GM23338 (cell line): ENCODE data around the gene RNF43. TPM values are rescaled to one million over a fixed set of nuclear protein-coding genes. Genes with fewer than 3 reads are reported as not detected.

ENCODE experiments used
- ATAC-seq: fragments of 200-7000 bp; cut with Tn5 transposase; 3 replicates; pipeline ENCODE4 v1.9.1; 2020
- DNase-seq: peaks from one replicate; pipeline ENCODE4 v3.0.0-alpha.2; 2015; ENCODE audit warnings: low spot score
- H2AFZ ChIP-seq: fragments of 200-600 bp; sonication (generic); 2 replicates; pipeline ENCODE4 v1.8.0; 2016; ENCODE audit warnings: antibody characterized with exemption, mild to moderate bottlenecking, moderate library complexity
- H3F3A ChIP-seq: fragments of 200-600 bp; sonication (generic); replicated peaks from 2 replicates; pipeline ENCODE4 v1.8.0; 2017; ENCODE audit warnings: antibody characterized with exemption, mixed run types, low read depth
- H3K27ac ChIP-seq: fragments of 200-600 bp; sonication (generic); 2 replicates; pipeline ENCODE4 v1.6.1; 2016; ENCODE audit warnings: low read depth
- H3K27me3 ChIP-seq: fragments of 200-600 bp; sonication (generic); 2 replicates; pipeline ENCODE4 v1.8.0; 2016; ENCODE audit warnings: mild to moderate bottlenecking, mixed run types, moderate library complexity; ENCODE audit not compliant: insufficient read depth
- H3K36me3 ChIP-seq: fragments of 200-600 bp; sonication (generic); 2 replicates; pipeline ENCODE4 v1.8.0; 2016; ENCODE audit warnings: mild to moderate bottlenecking; ENCODE audit not compliant: insufficient read depth
- H3K4me1 ChIP-seq: fragments of 200-600 bp; sonication (generic); 2 replicates; pipeline ENCODE4 v1.8.0; 2016; ENCODE audit warnings: mild to moderate bottlenecking, moderate library complexity; ENCODE audit not compliant: insufficient read depth
- H3K4me2 ChIP-seq: fragments of 200-600 bp; sonication (generic); 2 replicates; pipeline ENCODE4 v1.7.1; 2017; ENCODE audit warnings: mixed run types
- H3K4me3 ChIP-seq: fragments of 200-600 bp; sonication (generic); 2 replicates; pipeline ENCODE4 v1.6.1; 2016; ENCODE audit warnings: mixed run types
- H3K79me2 ChIP-seq: fragments of 200-600 bp; sonication (generic); replicated peaks from 2 replicates; pipeline ENCODE4 v1.8.0; 2017; ENCODE audit warnings: mild to moderate bottlenecking; ENCODE audit not compliant: insufficient read depth
- H3K9me2 ChIP-seq: fragments of 200-600 bp; sonication (generic); 2 replicates; pipeline ENCODE4 v1.8.0; 2017; ENCODE audit not compliant: insufficient read depth
- H4K20me1 ChIP-seq: fragments of 200-600 bp; sonication (generic); replicated peaks from 2 replicates; pipeline ENCODE4 v1.8.0; 2017; ENCODE audit warnings: mild to moderate bottlenecking; ENCODE audit not compliant: insufficient read depth
- H3K27ac Mint-ChIP-seq: 2 replicates; pipeline ENCODE4 v1.8.0; 2020; ENCODE audit warnings: inconsistent platforms, mild to moderate bottlenecking, moderate library complexity, mixed read lengths
- H3K27me3 Mint-ChIP-seq: 3 replicates; pipeline ENCODE4 v1.8.0; 2022; ENCODE audit warnings: low read depth, mild to moderate bottlenecking, moderate library complexity, mixed read lengths, inconsistent platforms; ENCODE audit not compliant: insufficient read depth, poor library complexity
- H3K36me3 Mint-ChIP-seq: 3 replicates; pipeline ENCODE4 v1.8.0; 2021; ENCODE audit warnings: low read depth, mild to moderate bottlenecking, inconsistent platforms, moderate library complexity, mixed read lengths
- H3K4me1 Mint-ChIP-seq: 3 replicates; pipeline ENCODE4 v1.8.0; 2020; ENCODE audit warnings: mild to moderate bottlenecking, inconsistent platforms, mixed read lengths
- H3K4me3 Mint-ChIP-seq: 3 replicates; pipeline ENCODE4 v1.8.0; 2021; ENCODE audit warnings: moderate library complexity, mild to moderate bottlenecking, inconsistent platforms, mixed read lengths
- H3K9me3 Mint-ChIP-seq: 3 replicates; pipeline ENCODE4 v1.8.0; 2020; ENCODE audit warnings: moderate library complexity, mild to moderate bottlenecking, inconsistent platforms, mixed read lengths
- CTCF ChIP-seq, 2 experiments: fragments of 200-600 bp in 1 of 2; sonication (generic) in 1 of 2; conservative IDR thresholded peaks; 2 replicates each; pipeline versions ENCODE4 v1.5.1 to v1.6.1; 2016 to 2017; ENCODE audit warnings: antibody characterized with exemption in 2 of 2, low read depth in 2 of 2, mild to moderate bottlenecking in 2 of 2, moderate library complexity in 1 of 2
- EZH2phosphoT487 ChIP-seq: fragments of 200-600 bp; sonication (generic); IDR thresholded peaks from one replicate; pipeline ENCODE4 v1.8.1; 2018; ENCODE audit warnings: antibody characterized with exemption; ENCODE audit not compliant: unreplicated experiment
- NANOG ChIP-seq: IDR thresholded peaks from 2 replicates; pipeline ENCODE4 v1.6.1; 2016; ENCODE audit warnings: antibody characterized with exemption, borderline replicate concordance
- POLR2AphosphoS5 ChIP-seq: IDR thresholded peaks from 2 replicates; pipeline ENCODE4 v1.6.1; 2016; ENCODE audit warnings: antibody characterized with exemption, low read depth
- REST ChIP-seq: IDR thresholded peaks from one replicate; pipeline ENCODE4 v1.6.1; 2018; ENCODE audit warnings: antibody characterized with exemption; ENCODE audit not compliant: unreplicated experiment
- STAT1 ChIP-seq: IDR thresholded peaks from one replicate; pipeline ENCODE4 v1.6.1; 2016; ENCODE audit warnings: antibody characterized with exemption; ENCODE audit not compliant: unreplicated experiment
- ZNF114 ChIP-seq: fragments of 250-450 bp; sonication (Bioruptor Pico); IDR thresholded peaks from 2 replicates; pipeline ENCODE4 v1.5.0; 2020; ENCODE audit warnings: mild to moderate bottlenecking, moderate library complexity
- ZNF462 ChIP-seq: fragments of 250-450 bp; sonication (Bioruptor Pico); IDR thresholded peaks from 2 replicates; pipeline ENCODE4 v1.5.0; 2020; ENCODE audit warnings: mild to moderate bottlenecking, moderate library complexity
- polyA plus RNA-seq: library from polyadenylated mRNA; unstranded; fragments of >200 nt; fragmentation: Nextera tagmentation; extraction: Ambion mirVana; gene quantifications from 2 replicates; pipeline ENCODE4 v1.2.1, GENCODE V29; 2016
- total RNA-seq: library from RNA; depleted of rRNA; stranded (reverse); fragments of >200 nt; shearing (Covaris generic); gene quantifications from 2 replicates; pipeline ENCODE4 v1.2.3, GENCODE V29; 2014

RNF43 gene
- total and polyA plus RNA-seq, 2 experiments from 2014 or later: 0.58 to 2.2 TPM

- Histone ChIP-seq H3F3A (no peaks in the 10 kb centered on the region), H3K27me3 (peaks cover 92% of the 10 kb centered on the region), H3K79me2 (no peaks in the 10 kb centered on the region), H4K20me1 (no peaks in the 10 kb centered on the region), H3K36me3 (no peaks in the 10 kb centered on the region), H3K4me2 (no peak overlapping the region), H3K27ac (no peak overlapping the region), H2AFZ (no peak overlapping the region), H3K4me3 (no peak overlapping the region), H3K9me2 (no peaks in the 10 kb centered on the region), H3K4me1 (peaks cover 32% of the 10 kb centered on the region)
- no peak for TF ChIP-seq EZH2phosphoT487
- no peak for TF ChIP-seq CTCF (conservative IDR thresholded peaks at IDR 0.05; ENCODE audit: low read depth in 2 of 2)
- TF ChIP-seq STAT1: no peak
- Mint-ChIP-seq H3K27me3 (peaks cover 71% of the 10 kb centered on the region), H3K4me1 (peaks cover 40% of the 10 kb centered on the region), H3K9me3 (no peaks in the 10 kb centered on the region), H3K4me3 (no peak overlapping the region), H3K36me3 (no peaks in the 10 kb centered on the region), H3K27ac (no peak overlapping the region)
- no peak for ATAC-seq
- DNase-seq: no peak
These were observed 15.3 kb downstream of the RNF43 start for GRCh38 chr17:58402047-58402446.

GRCh38 chr17:58401287-58401686, 16.0 kb downstream of the RNF43 start:
- H3K4me3 ChIP-seq: no peak overlapping the region
- H3K9me3 Mint-ChIP-seq: no peaks in the 10 kb centered on the region
- no peak overlapping the region for H3K4me3 Mint-ChIP-seq
- H3K27ac Mint-ChIP-seq: no peak overlapping the region
- no peaks in the 10 kb centered on the region for H3K9me2 ChIP-seq
- peaks cover 75% of the 10 kb centered on the region for H3K27me3 Mint-ChIP-seq
- H3K4me1 Mint-ChIP-seq: peaks cover 40% of the 10 kb centered on the region
- H3K36me3 Mint-ChIP-seq: no peaks in the 10 kb centered on the region
- DNase-seq (no peak), ATAC-seq (no peak)
- H3K36me3 ChIP-seq: no peaks in the 10 kb centered on the region
- no peak for TF ChIP-seq ZNF462 (CRISPR knock-in tag)
- TF ChIP-seq POLR2AphosphoS5: no peak
- TF ChIP-seq EZH2phosphoT487: no peak
- TF ChIP-seq STAT1: no peak
- TF ChIP-seq ZNF114 (CRISPR knock-in tag): no peak
- TF ChIP-seq NANOG: no peak
- TF ChIP-seq REST: no peak
- no peaks in the 10 kb centered on the region for H3F3A ChIP-seq
- H3K79me2 ChIP-seq: no peaks in the 10 kb centered on the region
- H3K27me3 ChIP-seq: peaks cover 94% of the 10 kb centered on the region
- H3K4me1 ChIP-seq: peaks cover 32% of the 10 kb centered on the region
- no peak overlapping the region for H3K27ac ChIP-seq
- no peak overlapping the region for H2AFZ ChIP-seq
- no peak overlapping the region for H3K4me2 ChIP-seq
- H4K20me1 ChIP-seq: no peaks in the 10 kb centered on the region
